SKM-1 treated with dmso at 0.1 percent for 144 hours (cell line): ENCODE measurements around the gene RNH1.

Source experiments
- DNase-seq: peaks from one replicate; lab custom pipeline; 2025; ENCODE audit not compliant: unreplicated experiment; lab: John Stamatoyannopoulos, UW

Gene RNH1

GRCh38 chr11:537622-538430 lies 30.8 kb upstream of the RNH1 start:
- no peak for DNase-seq

GRCh38 chr11:536841-537621 lies 30.0 kb upstream of the RNH1 start, which contains the start of gene LRRC56:
Gene LRRC56 (plus strand): TSS chr11:537527. CDS start chr11:540685, 3,158 bp downstream.
- DNase-seq, result peak; percentile 74

- DNase-seq, result peak; percentile 89
Observed at GRCh38 chr11:535519-536454, 28.7 kb upstream of the RNH1 start, which contains the start of gene HRAS. Gene HRAS (minus strand): TSS chr11:535576.

- DNase-seq, result no peak
Observed at GRCh38 chr11:535210-535518, 28.1 kb upstream of the RNH1 start.

- no peak for DNase-seq
Observed at GRCh38 chr11:534396-535209, 27.6 kb upstream of the RNH1 start.

- no peak for DNase-seq
Observed at GRCh38 chr11:533586-534395, 26.7 kb upstream of the RNH1 start.

- no peak for DNase-seq
Observed at GRCh38 chr11:532986-533585, 26.0 kb upstream of the RNH1 start.

- DNase-seq, result no peak
Observed at GRCh38 chr11:532527-532985, 25.5 kb upstream of the RNH1 start.

GRCh38 chr11:531919-532526 lies 25.0 kb upstream of the RNH1 start:
- no peak for DNase-seq

- no peak for DNase-seq
Observed at GRCh38 chr11:530960-531831, 24.2 kb upstream of the RNH1 start.

GRCh38 chr11:529728-530411 lies 22.8 kb upstream of the RNH1 start:
- no peak for DNase-seq

GRCh38 chr11:528815-529727 lies 22.0 kb upstream of the RNH1 start:
- DNase-seq, result no peak

GRCh38 chr11:528166-528814 lies 21.2 kb upstream of the RNH1 start:
- DNase-seq, result no peak

GRCh38 chr11:526192-526591 lies 19.1 kb upstream of the RNH1 start:
- DNase-seq, result no peak

GRCh38 chr11:521177-521688 lies 14.2 kb upstream of the RNH1 start:
- DNase-seq, result no peak
